Activated CD8-positive, alpha-beta memory T cell treated with anti-CD3 and anti-CD28 coated beads, Interleukin-2, amount 10 ng/mL, durations not matched to agents 7 days and 5 days (primary cell): Measurements from ENCODE around the gene CDK11B. TPM values are rescaled to one million over a fixed set of nuclear protein-coding genes. Genes with fewer than 3 reads are reported as not detected.

Experiments
- ATAC-seq: fragments of 150-1000 bp; cut with Tn5 transposase; one replicate; pipeline ENCODE4 v1.10.0; 2021; ENCODE audit warnings: moderate library complexity
- CTCF ChIA-PET: fragments of 350-600 bp; sonication (Branson Sonifier 250); formaldehyde crosslinking; loops from one replicate; lab custom pipeline; 2021; ENCODE audit warnings: antibody characterized with exemption; lab: Charles Lee
- DNase-seq: peaks from one replicate; pipeline ENCODE4 v3.0.0-alpha.2; 2020
- H3K27ac Mint-ChIP-seq: one replicate; pipeline ENCODE4 v1.8.0; 2021; ENCODE audit warnings: mild to moderate bottlenecking, mixed read lengths
- H3K27me3 Mint-ChIP-seq: one replicate; pipeline ENCODE4 v1.8.0; 2021; ENCODE audit warnings: mixed read lengths
- H3K36me3 Mint-ChIP-seq: one replicate; pipeline ENCODE4 v1.8.0; 2021; ENCODE audit warnings: mild to moderate bottlenecking, mixed read lengths
- H3K4me1 Mint-ChIP-seq: one replicate; pipeline ENCODE4 v1.8.0; 2021; ENCODE audit warnings: mixed read lengths
- H3K4me3 Mint-ChIP-seq: one replicate; pipeline ENCODE4 v1.8.0; 2021; ENCODE audit warnings: mild to moderate bottlenecking, moderate library complexity, mixed read lengths
- H3K9me3 Mint-ChIP-seq: one replicate; pipeline ENCODE4 v1.8.0; 2022; ENCODE audit warnings: low read depth, mixed read lengths
- total RNA-seq, 2 experiments: library from RNA; stranded (reverse); gene quantifications; one replicate each; pipeline ENCODE4 v1.2.3, GENCODE V29; 2021

The CDK11B gene
- total RNA-seq, 2 experiments from 2014 or later, result 40.5 to 45.9 TPM

DNA sequence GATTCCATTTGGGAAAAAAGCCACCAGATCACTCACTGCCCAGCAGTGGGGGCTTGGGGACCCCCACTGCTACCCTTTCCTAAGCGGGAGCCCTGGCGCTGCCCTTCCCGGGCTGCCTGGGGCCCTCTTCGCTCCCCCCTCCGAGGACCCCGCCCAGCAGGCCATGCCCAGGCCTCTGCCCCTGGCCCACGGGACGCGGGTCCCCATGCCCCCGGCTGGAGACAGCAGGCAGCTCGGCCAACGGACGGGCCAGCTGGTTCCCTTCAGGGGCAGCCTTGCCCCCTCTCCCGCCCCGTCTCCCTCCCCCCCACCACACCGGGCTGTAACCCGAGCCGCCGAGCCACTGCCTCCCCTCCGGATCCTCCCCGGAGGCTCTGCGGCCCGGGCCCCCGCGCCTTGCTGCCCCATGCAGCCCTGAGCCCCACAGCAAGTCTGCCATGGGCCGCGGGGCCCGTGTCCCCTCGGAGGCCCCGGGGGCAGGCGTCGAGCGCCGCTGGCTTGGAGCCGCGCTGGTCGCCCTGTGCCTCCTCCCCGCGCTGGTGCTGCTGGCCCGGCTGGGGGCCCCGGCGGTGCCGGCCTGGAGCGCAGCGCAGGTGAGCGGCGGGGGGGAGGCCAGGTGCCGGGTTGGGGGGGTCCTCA is 26.9 kb downstream of the CDK11B start, which contains the start of gene MMP23B:
MMP23B (plus strand) TSS at position 392 of the 639 bp plus-strand sequence; CDS start at position 438, 46 bp downstream.
- Mint-ChIP-seq H3K4me1 (peaks cover 4% of the 10 kb centered on the region), H3K27ac (no peak within 1 kb of the TSS), H3K9me3 (no peaks in the 10 kb centered on the region), H3K27me3 (peaks cover 5% of the 10 kb centered on the region), H3K36me3 (peaks cover 4% of the 10 kb centered on the region), H3K4me3 (no peak within 1 kb of the TSS)
- CTCF ChIA-PET, result no interaction called here
- ATAC-seq (no peak), DNase-seq (no peak)

DNA sequence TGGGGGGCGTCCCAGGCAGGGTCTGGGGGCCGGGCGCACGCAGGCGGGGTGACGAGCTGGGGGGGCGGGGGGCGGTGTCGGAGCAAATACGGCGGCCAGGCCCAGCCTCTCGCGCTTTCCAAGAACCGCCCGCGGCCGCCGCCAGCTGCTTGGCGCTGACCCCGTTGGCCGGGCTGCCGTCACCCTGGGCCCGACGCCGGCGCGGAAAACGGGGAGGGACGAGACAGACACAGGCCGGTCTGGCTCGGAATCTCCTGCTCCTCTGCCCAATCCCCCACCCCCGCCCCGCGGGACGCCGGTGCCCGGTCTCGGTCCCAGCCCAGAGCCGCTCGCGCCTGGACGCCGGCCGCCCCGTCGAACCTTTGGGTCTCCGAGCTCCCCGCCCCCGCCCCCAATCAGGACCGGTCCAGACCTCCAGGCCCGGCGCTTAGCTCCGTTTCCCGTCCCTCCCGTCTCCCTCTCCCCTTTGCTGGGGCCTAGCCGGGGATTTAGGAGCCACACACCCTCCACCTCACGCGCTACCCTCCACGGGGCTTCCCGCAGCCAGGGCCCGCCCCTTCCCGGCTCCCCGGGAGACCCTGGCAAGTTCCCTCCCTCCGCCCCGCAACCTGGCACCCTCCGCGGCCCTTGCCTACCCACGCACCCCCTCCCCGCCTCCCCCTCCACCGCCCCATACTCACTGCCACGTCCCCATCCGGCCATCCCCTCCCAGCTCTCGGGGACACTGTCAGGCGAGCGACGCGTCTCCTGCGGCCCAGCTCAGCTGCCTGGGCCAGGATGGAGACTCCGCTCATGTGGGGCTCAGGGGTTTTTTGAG is 27.6 kb downstream of the CDK11B start:
- Mint-ChIP-seq H3K4me1 (peaks cover 4% of the 10 kb centered on the region), H3K36me3 (peaks cover 2% of the 10 kb centered on the region), H3K27me3 (peaks cover 5% of the 10 kb centered on the region), H3K27ac (no peak overlapping the region), H3K9me3 (no peaks in the 10 kb centered on the region), H3K4me3 (no peak overlapping the region)
- CTCF ChIA-PET, result interaction anchor here (1.5 to 4.0 kb wide), 3 partner anchors 16 to 275 kb away, joined by 4 to 30 read pairs (median 7); partner anchors contain the start of gene MIB2
- ATAC-seq (no peak), DNase-seq (no peak)

DNA sequence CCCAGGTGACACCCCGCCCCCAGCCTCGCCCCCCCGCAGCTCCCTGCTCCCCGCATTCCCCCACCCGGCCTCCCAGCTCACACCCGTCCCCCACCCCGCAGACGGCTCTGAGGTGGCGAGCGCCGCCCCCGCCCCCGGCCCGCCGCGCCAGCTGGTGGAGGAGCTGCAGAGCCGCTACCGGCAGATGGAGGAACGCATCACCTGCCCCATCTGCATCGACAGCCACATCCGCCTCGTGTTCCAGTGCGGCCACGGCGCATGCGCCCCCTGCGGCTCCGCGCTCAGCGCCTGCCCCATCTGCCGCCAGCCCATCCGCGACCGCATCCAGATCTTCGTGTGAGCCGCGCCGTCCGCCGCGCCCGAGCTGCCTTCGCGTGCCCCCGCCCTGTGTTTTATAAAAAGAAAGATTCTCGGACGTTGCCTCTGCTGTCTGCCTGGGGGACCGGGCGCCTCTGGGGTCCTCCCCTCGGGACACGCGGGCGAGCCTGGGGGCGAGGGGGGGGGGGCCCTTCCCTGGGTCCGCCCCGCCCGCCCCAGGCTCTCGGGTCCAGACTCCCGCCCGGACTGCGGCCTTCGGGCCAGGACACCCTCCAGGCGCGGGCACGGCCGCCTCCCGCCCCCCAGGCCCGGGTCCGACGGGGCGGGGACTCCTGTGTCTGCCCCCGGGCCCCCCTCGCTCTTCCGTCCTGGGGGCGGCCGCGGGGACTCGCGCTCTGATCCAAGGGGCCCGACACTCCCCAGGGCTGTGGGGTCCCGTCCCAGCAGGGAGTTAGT is 28.4 kb downstream of the CDK11B start:
- DNase-seq (peak; percentile 96), ATAC-seq (peak; percentile 82)
- peaks cover 2% of the 10 kb centered on the region for H3K36me3 Mint-ChIP-seq
- H3K27ac Mint-ChIP-seq, result peak overlapping the region; percentile 90
- peak overlapping the region; percentile 58 for H3K4me3 Mint-ChIP-seq
- CTCF ChIA-PET, result interaction anchor here (1.5 to 4.0 kb wide), 4 partner anchors 15 to 276 kb away, joined by 4 to 30 read pairs (median 6); partner anchors contain the start of genes AURKAIP1 and MIB2
- H3K4me1 Mint-ChIP-seq, result peaks cover 4% of the 10 kb centered on the region
- H3K9me3 Mint-ChIP-seq, result no peaks in the 10 kb centered on the region
- peaks cover 5% of the 10 kb centered on the region for H3K27me3 Mint-ChIP-seq

DNA sequence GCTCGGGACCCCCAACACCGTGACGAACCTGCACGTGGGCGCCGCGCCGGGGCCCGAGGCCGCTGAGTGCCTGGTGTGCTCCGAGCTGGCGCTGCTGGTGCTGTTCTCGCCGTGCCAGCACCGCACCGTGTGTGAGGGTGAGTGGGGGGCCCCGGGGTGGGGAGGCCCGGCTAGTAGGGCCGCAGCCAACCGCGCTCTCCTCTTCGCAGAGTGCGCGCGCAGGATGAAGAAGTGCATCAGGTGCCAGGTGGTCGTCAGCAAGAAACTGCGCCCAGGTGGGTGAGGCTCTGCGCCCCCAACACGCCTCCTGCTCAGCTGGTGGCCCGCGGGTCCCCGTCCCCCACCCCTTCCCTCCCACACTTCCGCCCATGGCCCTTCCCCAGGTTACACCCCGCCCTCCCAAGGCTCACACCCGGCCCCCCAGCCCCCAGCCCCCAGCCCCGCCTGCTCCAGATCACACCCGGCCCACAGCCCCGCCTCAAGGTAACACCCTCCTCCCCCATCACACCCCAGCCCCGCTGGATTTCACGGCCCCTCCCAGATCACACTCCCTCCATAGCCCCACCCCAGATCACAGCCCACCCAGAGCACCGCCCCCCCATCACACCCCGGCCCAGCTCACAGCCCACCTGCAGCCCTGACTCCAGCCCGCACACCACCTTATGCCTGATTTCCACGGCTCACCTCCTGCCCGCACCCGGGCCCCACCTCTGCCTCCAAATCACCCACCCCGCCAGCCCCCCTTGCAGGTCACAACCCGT is 29.2 kb downstream of the CDK11B start:
- peaks cover 4% of the 10 kb centered on the region for H3K4me1 Mint-ChIP-seq
- H3K4me3 Mint-ChIP-seq, result peak overlapping the region; percentile 58
- no peaks in the 10 kb centered on the region for H3K9me3 Mint-ChIP-seq
- ATAC-seq, result peak; percentile 56
- peaks cover 5% of the 10 kb centered on the region for H3K27me3 Mint-ChIP-seq
- CTCF ChIA-PET, result interaction anchor here (0.9 to 4.0 kb wide), 6 partner anchors 14 to 280 kb away, joined by 3 to 30 read pairs (median 4); partner anchors contain the start of genes AURKAIP1 and MIB2
- peak; percentile 83 for DNase-seq
- peaks cover 2% of the 10 kb centered on the region for H3K36me3 Mint-ChIP-seq
- H3K27ac Mint-ChIP-seq, result peak overlapping the region; percentile 73

DNA sequence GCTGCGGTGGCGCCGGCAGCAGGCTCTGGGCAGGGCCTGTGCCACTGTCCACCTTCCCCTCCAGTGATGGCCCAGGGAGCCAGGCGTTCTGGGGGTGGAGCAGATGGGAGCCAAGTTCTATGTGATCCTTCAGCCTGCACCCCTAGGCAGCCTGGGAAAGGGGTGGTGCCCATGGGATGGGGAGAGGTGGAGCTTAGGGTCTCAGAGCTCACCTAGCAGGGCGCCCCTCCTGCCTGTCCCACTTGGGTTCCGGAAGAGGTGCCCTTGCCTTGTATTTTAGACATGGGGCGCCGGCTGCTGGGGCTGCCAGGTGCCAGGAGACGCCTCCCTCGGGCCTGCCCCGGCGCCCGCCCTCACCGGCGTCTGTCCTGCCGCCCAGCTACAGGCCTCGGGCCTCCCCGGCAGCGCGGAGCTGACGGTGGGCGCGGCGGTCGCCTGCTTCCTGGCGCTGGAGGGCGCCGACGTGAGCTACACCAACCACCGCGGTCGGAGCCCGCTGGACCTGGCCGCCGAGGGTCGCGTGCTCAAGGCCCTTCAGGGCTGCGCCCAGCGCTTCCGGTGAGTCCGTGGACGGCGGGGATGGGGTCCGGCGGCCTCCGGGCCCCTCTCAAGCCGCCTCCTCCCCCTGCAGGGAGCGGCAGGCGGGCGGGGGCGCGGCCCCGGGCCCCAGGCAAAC is 29.9 kb downstream of the CDK11B start:
- peak overlapping the region; percentile 13 for H3K4me3 Mint-ChIP-seq
- peak overlapping the region; percentile 24 for H3K27ac Mint-ChIP-seq
- H3K9me3 Mint-ChIP-seq, result no peaks in the 10 kb centered on the region
- H3K36me3 Mint-ChIP-seq, result peaks cover 2% of the 10 kb centered on the region
- H3K4me1 Mint-ChIP-seq, result peaks cover 4% of the 10 kb centered on the region
- CTCF ChIA-PET, result interaction anchor here (0.9 to 4.0 kb wide), 5 partner anchors 9 to 281 kb away, joined by 3 to 30 read pairs (median 3); partner anchors contain the start of genes AURKAIP1 and MIB2
- peak; percentile 15 for ATAC-seq
- peak; percentile 62 for DNase-seq
- peaks cover 5% of the 10 kb centered on the region for H3K27me3 Mint-ChIP-seq

DNA sequence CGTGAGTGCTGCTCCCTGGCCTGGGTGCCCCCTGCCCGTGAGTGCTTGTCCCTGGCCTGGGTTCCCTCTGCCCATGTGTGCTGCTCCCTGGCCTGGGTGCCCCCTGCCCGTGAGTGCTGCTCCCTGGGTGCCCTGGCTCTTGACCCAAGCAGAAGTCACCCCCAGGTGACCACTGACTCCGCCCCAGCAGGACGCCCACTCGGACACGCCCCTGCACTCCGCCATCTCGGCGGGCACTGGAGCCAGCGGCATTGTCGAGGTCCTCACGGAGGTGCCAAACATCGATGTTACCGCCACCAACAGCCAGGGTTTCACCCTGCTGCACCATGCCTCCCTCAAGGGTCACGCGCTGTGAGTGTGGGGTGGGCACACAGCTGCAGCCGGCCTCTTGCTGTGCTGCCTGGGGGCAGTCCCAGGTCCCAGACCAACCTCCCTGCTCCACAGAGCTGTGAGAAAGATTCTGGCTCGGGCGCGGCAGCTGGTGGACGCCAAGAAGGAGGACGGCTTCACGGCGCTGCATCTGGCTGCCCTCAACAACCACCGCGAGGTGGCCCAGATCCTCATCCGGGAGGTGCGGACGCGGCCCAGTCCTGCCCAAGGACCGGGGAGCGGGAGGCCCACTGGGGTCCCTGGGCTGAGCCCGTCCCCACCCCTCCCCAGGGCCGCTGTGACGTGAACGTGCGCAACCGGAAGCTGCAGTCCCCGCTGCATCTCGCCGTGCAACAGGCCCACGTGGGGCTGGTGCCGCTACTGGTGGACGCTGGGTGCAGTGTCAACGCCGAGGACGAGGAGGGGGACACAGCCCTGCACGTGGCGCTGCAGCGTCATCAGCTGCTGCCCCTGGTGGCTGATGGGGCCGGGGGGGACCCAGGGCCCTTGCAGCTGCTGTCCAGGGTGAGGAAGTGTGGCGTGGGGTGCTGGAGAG is 30.7 kb downstream of the CDK11B start:
- no peak for ATAC-seq
- Mint-ChIP-seq H3K27ac (peak overlapping the region; percentile 24), H3K36me3 (peaks cover 2% of the 10 kb centered on the region), H3K9me3 (no peaks in the 10 kb centered on the region), H3K4me3 (no peak overlapping the region), H3K27me3 (peaks cover 5% of the 10 kb centered on the region), H3K4me1 (peaks cover 4% of the 10 kb centered on the region)
- CTCF ChIA-PET, result interaction anchor here (0.9 to 4.0 kb wide), 5 partner anchors 8 to 281 kb away, joined by 3 to 30 read pairs (median 3); partner anchors contain the start of genes AURKAIP1 and MIB2
- no peak for DNase-seq

DNA sequence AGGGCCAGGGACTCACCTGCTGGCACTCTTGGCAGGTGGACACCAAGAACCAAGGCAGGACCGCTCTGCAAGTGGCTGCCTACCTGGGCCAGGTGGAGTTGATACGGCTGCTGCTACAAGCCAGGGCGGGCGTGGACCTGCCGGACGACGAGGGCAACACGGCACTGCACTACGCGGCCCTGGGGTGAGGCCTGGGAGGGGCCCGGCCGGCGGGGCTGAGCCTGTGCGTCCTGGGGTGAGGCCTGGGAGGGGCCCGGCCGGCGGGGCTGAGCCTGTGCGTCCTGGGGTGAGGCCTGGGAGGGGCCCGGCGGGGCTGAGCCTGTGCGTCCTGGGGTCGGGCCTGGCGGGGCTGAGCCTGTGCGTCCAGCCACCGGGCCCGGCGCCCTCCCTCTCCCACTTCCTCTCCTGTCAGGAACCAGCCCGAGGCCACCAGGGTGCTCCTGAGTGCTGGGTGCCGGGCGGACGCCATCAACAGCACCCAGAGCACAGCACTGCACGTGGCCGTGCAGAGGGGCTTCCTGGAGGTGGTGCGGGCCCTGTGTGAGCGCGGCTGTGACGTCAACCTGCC is 31.5 kb downstream of the CDK11B start:
- CTCF ChIA-PET, result interaction anchor here (4.0 kb wide), 1 partner anchor 12 kb away, joined by 30 read pairs; the partner anchor contains the start of gene MIB2
- H3K4me1 Mint-ChIP-seq, result peaks cover 4% of the 10 kb centered on the region
- peaks cover 2% of the 10 kb centered on the region for H3K36me3 Mint-ChIP-seq
- peak; percentile 43 for DNase-seq
- H3K4me3 Mint-ChIP-seq, result no peak overlapping the region
- peaks cover 5% of the 10 kb centered on the region for H3K27me3 Mint-ChIP-seq
- H3K27ac Mint-ChIP-seq, result no peak overlapping the region
- no peak for ATAC-seq
- no peaks in the 10 kb centered on the region for H3K9me3 Mint-ChIP-seq

DNA sequence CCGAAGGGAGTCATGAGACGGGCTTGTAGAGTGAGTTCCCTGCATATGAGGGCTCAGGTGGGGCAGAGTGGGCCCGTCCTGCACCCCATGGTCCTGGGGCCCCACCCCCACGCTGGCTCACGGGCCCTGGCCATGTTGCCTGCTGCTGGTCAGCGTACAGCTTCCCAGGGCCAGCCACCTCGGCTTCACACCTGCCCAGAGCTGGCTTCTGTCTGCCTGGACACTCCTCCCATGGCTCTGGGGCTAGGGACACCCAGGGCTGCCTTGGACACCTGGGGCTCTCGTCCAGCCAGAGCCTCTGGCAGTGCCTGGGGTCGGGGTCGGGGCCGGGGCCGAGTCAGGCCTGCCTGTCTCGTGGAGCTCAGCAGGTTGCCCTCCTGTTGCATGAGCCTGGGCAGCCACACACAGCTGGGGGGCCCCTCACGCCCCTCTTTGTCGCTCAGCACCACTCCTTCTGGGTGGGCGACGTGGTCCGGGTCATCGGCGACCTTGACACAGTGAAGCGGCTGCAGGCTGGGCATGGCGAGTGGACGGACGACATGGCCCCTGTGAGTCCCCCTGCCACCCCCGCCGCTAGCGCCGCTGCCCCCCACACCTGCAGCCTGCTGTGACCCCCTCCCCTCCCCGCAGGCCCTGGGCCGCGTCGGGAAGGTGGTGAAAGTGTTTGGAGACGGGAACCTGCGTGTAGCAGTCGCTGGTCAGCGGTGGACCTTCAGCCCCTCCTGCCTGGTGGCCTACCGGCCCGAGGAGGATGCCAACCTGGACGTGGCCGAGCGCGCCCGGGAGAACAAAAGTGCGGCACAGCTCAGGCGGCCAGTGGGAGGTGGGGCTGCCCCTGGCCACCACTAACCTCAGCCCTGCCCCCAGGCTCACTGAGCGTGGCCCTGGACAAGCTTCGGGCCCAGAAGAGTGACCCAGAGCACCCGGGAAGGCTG is 32.3 kb downstream of the CDK11B start:
- CTCF ChIA-PET, result no interaction called here
- H3K9me3 Mint-ChIP-seq, result no peaks in the 10 kb centered on the region
- H3K4me3 Mint-ChIP-seq, result no peak overlapping the region
- H3K4me1 Mint-ChIP-seq, result peaks cover 3% of the 10 kb centered on the region
- H3K27me3 Mint-ChIP-seq, result peaks cover 3% of the 10 kb centered on the region
- no peak for ATAC-seq
- DNase-seq, result no peak
- no peak overlapping the region for H3K27ac Mint-ChIP-seq
- H3K36me3 Mint-ChIP-seq, result peaks cover 2% of the 10 kb centered on the region

DNA sequence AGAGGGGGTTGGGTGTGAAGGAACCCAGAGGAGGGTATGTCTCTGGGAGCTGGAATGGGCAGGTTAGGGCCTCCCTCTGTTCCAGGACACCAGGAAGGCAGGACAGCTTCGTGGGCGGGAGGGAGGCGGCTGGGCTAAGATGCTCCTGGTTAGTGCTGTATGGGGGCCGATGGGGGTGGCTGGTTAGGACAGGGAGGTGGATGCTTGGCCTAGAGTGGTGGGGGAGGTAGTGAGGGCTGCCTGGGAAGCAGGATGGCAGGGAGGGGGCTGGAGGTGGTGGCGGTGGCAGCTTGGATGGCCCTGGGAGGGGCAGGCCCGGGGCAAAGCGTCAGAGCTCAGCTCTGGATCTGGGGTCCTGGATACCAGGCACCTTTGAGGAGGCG is 33.0 kb downstream of the CDK11B start:
- peak; percentile 39 for DNase-seq

DNA sequence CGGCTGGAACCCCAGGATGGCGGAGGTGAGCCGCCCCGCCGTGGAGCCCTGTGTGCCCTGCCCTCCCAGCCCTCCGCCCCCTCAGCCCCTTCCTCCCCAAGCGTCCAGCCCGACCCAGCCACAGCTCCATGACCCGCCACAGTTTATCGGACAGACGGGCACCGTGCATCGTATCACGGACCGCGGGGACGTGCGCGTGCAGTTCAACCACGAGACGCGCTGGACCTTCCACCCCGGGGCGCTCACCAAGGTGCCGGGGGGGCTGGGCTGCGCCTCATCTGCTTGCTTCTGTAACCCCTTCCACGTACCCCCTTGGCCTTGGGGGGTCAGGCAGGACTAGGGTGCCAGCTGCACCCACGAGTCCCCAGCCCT is 33.4 kb downstream of the CDK11B start:
- no peaks in the 10 kb centered on the region for H3K9me3 Mint-ChIP-seq
- no peak overlapping the region for H3K27ac Mint-ChIP-seq
- no peak for ATAC-seq
- no peak overlapping the region for H3K4me3 Mint-ChIP-seq
- H3K4me1 Mint-ChIP-seq, result peaks cover 2% of the 10 kb centered on the region
- CTCF ChIA-PET, result no interaction called here
- H3K27me3 Mint-ChIP-seq, result peaks cover 2% of the 10 kb centered on the region
- peaks cover 2% of the 10 kb centered on the region for H3K36me3 Mint-ChIP-seq
- DNase-seq, result peak; percentile 38

More for the DNA sequence above, 33.0 kb downstream of the CDK11B start:
- H3K4me3 Mint-ChIP-seq, result no peak overlapping the region
- CTCF ChIA-PET, result no interaction called here
- H3K27me3 Mint-ChIP-seq, result peaks cover 3% of the 10 kb centered on the region
- peaks cover 2% of the 10 kb centered on the region for H3K4me1 Mint-ChIP-seq
- ATAC-seq, result no peak
- no peak overlapping the region for H3K27ac Mint-ChIP-seq
- peaks cover 2% of the 10 kb centered on the region for H3K36me3 Mint-ChIP-seq
- no peaks in the 10 kb centered on the region for H3K9me3 Mint-ChIP-seq
